Stimulated activated CD8-positive, alpha-beta memory T cell treated with anti-CD3 and anti-CD28 coated beads, Interleukin-2, amount 100 ng/mL, for 48 hours (primary cell): Measurements from ENCODE around the gene IFNAR1.
A peak's percentile ranks its signal among the peaks of the same experiment; 100 is the strongest.
"Not testable (repeated sequence)": the region's sequence is repeated elsewhere in the genome, so short reads cannot be mapped to it uniquely, and the experiment has no call there.

Source experiments
- DNase-seq, 2 donors: peaks; one replicate each; pipeline ENCODE4 v3.0.0-alpha.2; 2020; ENCODE audit warnings: low read depth in 2 of 2

IFNAR1 gene

DNA sequence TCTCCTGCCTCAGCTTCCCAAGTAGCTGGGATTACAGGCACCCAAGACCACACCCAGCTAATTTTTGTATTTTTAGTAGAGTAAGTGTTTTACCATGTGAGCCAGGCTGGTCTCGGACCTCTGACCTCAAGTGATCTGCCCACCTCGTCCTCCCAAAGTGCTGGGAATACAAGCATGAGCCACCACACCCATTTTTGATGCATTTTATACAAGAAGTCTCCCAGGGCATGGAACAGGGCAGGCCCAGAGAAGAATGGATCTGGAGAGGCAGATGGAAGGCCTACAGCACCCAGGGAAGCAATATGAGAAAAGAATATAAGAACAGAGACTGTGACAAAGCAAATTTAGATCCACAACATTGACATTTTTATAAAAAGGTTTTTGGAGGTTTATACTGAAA is 18.8 kb upstream of the IFNAR1 start:
- no peak for DNase-seq

DNA sequence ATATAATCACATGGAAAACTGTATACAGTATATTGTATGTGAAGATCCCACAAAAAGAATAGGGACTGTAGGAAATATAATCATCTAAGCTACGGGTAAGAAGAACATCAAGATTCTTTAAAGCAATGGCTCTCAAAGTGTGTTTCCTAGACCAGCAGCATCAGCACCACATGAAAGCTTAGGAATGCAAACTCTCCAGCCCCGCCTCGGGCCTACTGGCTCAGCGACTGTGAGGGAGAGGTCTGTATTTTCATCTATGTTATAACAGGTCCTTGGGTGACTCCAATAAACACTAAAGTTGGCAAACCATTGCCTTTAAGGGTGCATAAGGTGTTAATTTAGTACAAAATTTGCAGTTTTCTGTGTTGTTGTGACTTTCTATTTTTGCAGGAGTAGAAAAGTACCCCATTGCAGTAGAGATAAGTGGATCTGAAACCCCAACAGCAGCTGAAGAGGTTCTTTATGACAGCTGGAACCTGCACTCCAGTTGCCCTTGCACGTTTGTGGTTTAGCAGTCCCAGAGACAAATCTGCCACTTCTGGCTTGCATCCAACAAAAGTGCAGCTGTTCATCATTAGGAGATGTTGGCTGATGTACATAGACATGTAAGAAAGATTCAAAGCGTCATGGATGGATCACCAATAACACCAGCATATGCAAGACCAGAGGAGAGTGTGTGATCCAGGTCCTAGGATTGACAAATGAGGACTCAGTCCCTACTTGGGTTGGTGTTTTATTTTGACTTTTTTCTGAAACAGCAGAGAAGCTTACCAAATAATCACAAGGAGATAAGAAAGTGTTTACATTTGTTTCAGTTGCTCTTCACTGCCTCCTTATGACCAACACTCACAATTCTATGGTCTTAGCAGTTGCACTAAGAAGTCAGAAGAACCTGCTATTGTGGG is 15.9 kb upstream of the IFNAR1 start:
- DNase-seq, result no peak

DNA sequence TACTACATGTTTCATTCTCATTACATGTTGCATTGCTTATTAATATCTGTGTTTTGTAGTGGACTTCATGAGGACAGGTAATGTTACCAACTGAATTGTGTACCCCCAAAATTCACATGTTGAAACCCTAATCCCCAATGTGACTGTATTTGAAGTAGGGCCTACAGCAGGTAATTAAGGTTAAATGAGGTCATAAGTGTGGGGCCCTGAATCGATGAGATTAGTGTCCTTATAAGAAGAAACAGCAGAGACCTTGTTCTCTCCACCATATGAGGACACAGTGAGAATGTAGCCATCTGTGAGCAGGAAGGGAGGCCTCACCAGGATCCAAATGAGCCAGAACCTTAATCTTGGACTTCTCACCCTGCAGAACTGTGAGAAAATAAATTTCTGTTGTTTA is 15.0 kb upstream of the IFNAR1 start:
- DNase-seq, result no peak

DNA sequence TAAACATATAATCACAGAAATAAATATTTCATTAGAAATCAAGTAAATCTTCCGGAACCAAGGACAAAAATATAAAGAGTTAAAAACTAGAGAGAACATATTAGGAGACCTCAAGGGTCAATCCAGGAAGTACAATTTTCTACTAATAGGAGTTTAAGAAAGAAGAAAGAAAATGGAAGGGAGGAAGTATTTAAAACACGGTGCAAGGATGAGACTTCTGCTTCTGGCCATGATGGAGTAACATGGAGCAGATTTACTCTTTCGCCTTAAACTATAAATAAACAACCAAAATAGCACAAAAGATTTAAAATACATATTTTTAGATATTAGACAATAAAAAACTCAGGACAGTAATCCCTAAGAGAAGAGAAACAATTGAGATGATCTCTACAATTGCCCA is 12.6 kb upstream of the IFNAR1 start:
- no peak for DNase-seq

DNA sequence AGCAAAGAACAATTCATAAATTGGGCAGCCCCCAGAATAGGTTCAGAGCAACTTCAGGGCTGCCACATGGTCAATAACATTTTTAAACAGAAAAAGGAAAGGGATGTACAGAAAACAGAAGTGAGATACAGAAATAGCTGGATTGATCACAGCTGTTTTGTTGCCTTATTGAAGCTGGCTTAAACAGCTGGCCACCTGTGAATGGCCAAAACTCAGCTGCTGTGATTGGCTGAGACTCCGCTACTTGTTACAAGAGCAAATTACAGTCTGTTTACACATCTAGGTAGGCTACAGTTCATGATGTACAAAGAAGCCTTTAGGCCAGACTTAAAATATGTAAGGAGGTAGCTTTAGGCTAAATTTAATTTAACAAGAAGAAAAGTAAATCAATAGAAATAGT is 11.6 kb upstream of the IFNAR1 start:
- DNase-seq, result no peak

DNA sequence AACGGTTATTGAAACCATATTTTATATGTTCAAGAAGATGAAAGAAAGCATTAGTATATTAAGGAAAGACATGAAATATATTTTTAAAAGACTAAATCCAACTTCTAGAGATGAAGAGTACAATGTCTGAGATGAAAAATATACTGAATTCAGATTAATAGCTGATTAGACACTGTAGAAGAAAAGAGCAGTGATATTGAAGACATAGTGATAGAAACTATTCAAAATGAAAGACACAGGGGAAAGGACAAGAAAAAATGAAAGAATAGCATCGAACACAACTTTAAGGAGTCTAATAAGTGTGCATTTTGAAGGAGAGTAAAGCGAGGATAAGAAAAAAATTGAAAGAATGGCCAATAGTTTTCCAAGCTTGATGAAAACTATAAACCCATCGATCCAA is 11.2 kb upstream of the IFNAR1 start:
- no peak for DNase-seq

DNA sequence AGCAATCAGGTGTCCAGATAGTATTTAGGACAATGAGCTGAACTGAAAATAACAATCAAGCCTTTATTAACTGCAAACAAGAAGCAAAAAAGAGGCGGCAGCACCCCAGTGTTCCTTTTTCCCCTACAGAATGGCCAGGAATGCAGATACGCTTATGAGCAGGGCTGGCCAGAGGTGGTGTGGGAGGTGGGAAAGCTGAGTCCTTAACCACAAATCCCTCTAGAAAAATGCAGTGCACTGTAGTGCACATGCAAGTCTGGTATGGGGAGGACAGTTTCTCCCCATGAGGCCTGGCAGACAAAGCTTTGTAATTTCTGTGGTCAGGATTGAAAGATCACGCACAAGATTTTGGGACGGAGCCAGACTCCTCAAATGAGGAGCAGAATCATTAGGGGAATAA is 10.7 kb upstream of the IFNAR1 start:
- no peak for DNase-seq

DNA sequence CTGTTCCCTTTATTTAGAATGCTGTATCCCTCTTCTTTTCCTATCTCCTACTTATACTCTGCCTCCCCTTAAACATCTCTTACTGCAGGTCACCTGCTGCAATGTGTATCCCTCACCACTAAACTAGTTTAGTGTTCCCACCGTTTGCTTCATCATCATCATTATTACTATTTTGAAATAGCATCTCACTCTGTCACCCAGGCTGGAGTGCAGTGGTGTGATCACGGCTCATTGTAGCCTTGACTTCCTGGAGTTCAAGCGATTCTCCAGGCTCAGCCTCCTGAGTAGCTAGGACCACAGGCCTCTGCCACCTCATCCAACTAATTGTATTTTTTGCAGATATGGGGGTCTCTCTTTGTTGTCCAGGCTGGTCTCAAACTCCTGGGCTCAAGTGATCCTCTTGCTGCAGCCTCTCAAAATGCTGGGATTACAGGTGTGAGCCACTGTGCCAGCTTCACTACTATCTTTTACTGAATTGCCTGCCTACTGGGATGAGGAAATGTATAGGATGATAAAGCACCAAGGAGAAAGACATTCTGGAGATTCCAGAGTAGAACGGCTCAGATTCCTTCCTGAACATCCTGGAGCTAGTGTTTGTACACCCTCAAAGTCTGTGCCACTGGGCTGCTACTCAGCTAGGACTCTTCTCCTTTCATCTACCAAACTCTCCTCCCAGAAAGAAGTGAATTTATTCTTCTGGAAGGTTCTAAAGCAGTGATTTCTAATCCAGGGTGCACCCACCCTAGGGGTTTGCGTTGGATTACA is 8.6 kb upstream of the IFNAR1 start:
- DNase-seq, result no peak

DNA sequence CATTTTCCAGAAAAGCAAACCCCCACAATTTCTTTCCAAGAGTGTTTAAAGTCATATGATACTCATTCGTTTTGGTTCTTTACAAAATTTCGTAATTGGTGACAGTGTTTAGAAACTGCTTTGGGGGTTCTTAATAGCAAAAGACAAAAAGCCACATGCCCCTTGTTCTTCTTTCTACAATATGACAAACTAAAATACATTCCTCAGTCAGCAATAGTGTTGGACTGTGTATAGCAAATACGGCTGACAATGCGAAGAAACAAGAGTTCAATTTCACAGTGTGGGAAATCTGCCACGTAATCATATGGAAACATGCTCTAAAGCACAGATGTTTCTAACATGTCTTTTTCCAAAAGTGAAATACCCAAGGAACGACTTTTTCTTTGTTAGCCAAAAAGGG is 7.6 kb upstream of the IFNAR1 start:
- no peak for DNase-seq

DNA sequence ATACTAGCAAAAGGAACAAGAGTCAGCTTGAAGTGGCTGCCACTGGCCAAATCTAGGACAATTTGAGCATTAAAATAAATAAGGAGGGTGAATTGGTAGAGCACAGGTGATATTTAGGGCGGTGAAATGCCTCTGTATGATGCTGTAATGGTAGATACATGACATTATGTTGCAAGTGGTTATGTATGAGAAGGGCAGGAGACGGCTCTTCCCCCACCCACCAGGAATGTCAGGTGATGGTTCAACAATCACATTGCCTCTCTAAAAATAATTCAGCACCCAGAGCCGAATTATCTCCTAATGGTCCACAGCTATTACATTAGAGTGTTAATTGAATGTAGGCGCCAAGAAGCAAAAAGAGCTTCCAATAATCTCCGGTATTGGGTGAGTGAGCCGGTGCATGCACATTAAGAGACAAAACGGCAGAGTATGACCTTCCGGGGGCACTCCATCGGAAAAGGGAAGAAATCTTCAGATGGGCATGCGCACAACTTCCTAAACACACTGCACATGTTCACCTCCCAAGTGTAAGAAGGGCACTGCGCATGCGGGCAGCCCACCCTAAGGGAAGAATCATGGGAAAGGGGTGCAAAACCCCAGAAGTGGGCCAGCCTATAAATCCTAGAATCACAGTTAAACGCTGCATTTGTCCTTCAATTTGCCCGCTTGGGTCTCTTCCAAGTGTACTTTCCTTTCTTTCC is 6.8 kb upstream of the IFNAR1 start:
- DNase-seq, result no peak

DNA sequence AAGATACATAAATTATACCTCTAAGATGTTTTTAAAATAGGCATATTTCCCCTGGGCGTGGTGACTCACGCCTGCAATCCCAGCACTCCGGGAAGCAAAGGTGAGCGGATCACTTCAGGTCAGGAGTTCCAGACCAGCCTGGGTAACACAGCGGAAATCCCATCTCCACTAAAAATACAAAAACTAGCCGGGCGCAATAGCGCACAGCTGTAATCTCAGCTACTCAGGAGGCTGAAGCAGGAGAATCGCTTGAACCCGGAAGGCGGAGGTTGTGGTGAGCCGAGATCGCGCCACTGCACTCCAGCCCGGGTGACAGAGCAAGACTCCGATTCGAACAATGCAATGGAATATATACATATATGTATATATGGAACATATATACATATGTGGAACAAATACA is 3.8 kb upstream of the IFNAR1 start:
- not testable (repeated sequence) for DNase-seq

DNA sequence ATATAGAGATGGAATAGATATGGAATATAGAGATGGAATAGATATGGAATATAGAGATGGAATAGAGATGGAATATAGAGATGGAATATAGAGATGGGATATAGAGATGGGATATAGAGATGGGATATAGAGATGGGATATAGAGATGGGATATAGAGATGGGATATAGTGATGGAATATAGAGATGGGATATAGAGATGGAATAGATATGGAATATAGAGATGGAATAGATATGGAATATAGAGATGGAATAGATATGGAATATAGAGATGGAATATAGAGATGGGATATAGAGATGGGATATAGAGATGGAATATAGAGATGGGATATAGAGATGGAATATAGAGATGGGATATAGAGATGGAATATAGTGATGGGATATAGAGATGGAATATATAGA is 1.2 kb upstream of the IFNAR1 start:
- DNase-seq, result not testable (repeated sequence)

DNA sequence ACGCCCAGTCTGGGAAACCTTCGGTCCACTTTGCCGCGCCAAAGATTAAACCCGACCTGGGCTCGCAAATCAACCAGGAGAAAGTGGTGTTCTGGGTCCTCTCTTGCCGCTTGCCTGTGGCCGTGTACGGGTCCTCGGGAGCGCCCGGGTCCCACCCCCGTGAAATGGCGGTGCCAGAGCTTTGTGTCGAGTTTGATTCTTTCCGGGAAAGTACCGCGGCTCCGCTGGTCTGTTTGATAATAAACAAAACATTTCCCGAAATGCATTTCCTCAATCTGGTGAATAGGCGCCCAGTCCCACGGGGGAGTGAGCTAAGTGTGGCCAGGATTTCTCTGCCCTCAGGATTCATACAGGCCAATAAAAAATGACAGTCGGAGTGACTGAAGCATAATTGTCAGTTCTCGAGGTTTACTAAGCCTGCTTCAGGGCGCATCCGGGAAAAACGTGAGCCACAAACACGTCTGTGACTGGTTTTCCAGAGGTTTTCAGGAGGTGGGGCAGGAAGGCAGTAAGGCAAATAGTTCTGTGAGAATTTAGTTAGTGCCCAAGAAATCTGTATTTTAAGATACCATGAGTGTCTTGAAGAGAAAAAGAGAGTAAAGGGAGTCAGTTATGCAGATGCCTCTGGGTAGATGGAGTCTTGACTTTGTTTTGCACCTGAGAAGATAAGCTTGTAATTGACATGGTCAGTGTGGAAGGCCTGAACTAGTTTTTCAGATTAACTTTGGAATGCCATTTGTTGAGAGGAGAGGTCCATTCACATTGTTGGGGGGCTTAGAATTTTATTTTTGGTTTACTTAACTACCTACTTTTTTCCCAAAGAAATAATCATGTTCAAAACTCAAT is 675 bp downstream of the IFNAR1 start:
- DNase-seq, result peak; percentile 43 to 52

DNA sequence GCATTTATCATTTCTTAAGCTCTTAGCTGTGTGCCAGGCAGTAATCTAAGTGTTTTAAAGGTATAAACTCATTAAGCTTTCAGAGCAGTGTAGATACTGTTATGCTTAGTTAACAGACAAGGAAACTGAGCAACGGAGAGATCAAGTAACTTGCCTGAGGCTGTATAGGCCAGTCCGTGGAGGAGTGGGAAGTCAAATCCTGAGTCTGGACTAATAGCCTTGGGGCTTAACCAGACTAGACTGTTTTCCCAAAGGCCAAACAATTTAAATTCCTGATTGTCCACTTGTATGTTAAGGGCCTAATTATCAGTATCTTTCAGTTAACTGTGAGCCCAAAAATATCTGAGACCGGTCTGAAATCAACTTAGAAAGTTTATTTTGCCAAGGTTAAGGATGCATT is 2.6 kb downstream of the IFNAR1 start:
- no peak for DNase-seq

DNA sequence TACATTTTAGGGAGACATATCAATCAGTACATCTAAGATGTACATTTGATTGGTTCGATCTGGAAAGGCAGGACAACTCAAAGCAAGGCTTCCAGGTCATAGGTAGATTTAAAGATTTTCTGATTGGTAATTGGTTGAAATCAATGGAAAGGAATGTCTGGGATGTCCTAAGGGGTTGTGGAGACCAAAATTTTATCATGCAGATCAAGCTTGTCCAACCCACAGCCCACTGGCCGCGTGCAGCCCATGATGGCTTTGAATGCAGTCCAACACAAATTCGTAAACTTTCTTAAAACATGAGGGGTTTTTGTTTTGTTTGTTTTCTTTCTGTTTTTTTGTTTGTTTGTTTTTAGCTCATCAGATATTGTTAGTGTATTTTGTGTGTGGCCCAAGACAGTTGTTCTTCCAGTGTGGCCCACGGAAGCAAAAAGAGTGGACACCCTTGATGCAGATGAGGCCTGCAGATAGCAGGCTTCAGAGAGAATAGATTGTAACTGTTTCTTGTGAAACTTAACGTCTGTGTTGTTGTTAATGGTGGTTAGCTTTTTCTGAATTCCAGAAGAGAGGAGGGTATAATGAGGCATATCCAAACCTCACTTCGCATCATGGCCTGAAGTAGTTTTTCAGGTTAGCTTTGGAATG is 3.1 kb downstream of the IFNAR1 start:
- no peak for DNase-seq

DNA sequence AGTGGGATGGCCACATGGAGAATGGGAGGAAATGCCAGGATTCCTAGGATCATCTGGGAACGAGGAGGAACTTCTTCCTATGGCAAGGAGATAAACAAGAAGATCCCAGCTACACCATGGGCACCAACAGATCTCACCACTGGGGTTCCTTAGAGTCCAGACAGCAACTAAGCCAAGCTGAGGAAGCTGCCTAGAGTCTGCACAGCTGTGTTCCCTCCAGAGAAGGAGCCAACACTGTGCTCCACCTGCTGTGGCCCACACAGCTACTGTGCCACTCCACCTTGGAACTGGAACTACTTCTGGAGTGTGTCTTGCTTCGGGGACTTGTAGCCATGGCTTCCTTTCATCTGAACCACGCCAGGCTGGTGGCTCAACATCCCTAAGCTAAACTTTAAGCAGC is 6.0 kb downstream of the IFNAR1 start:
- no peak for DNase-seq

DNA sequence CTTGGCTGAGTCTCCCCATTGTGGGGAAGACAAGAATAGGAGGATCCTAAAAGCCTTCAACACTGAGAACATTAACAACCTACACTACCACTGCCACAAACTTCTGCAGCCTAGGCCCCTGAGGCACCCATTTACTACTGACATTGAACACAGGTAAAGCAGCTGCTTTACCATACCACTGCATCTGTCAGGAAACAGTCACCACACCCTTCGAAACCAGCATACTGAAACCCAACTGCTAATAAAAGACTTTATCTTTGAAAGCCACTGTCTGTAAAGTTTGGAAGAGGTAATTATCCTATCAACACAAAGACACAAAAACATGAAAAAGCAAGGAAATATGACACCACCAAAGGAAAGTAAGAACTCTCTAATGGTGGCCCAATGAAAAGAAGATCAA is 7.4 kb downstream of the IFNAR1 start:
- no peak for DNase-seq

DNA sequence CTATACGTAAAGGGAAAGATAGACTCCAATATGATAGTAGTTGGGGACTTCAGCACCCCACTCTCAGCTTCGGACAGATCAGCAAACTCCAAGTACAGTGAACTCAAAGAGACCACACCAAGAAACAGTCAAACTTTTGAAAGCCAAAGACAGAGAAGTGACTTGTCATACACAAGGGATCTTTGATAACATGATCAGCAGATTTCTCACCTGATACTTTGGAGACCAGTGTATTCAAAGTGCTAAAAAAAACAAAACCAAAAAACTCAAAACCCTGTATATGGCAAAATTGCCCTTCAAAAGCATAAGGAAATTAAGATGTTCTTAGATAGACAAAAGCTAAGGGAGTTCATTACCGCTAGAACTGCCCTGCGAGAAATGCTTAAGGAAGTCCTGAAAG is 9.4 kb downstream of the IFNAR1 start:
- no peak for DNase-seq

DNA sequence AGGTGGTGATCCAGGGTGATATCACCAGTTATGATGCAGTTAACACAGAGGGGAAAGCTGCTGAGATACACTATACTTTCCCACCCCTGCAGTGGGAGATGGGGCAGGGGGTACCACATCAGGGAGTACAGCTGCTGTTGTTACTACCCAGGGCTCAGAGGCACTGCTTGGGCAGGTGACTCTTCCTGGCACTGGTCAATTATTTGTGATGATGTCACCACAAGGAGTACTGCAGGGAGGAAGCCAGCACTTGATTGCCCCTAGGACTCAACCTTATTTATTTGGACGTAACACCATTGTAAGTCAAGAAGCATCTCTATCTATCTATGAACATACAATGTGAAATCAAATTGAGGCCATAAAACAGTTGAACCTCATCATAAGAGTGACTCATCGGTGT is 10.1 kb downstream of the IFNAR1 start:
- no peak for DNase-seq

DNA sequence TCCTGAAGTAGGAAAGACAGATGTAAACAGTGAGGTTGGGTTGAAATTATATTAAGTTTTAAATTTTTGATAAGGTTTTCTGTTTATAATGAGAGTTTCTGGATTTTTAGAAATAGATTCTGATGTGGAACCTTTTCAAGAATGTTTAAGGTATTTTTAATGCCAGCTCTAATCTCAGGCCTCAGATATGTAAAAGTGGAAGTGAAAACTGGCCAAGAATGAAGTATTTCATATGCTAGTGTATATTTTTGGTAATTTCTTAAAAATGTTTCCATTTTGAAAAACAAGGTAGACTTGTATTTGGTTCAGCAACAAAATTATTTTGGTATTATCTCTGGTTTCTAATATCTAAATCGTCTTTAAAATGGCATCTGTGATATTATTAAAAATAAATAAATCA is 14.4 kb downstream of the IFNAR1 start:
- DNase-seq, result no peak

DNA sequence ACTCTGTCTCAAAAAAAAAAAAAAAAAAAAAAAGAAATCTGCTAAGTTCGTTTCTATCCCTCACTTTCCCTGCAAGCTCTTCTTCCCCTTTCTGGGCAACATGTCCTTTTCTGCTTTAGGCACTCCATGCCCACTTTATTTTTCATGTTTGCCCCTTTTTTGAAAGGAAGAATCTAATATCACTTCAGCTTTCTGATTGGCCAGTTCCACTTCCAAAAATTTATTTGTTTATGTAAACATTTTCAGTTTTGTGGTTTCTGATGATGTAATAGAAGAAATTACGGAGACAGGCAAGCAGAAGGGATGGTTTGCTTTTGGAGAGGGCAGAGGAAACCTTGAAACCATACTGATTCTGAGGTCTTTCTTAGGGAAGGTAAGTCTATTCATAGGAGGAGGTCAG is 15.1 kb downstream of the IFNAR1 start:
- no peak for DNase-seq
